GM19193 (cell line): Measurements from ENCODE around the gene HTT.

ENCODE experiments used
- POLR2A ChIP-seq: IDR thresholded peaks from 4 replicates; pipeline ENCODE4 v1.6.1; 2011; ENCODE audit not compliant: insufficient read depth, insufficient read length; ENCODE audit errors: extremely low read depth

HTT gene

DNA sequence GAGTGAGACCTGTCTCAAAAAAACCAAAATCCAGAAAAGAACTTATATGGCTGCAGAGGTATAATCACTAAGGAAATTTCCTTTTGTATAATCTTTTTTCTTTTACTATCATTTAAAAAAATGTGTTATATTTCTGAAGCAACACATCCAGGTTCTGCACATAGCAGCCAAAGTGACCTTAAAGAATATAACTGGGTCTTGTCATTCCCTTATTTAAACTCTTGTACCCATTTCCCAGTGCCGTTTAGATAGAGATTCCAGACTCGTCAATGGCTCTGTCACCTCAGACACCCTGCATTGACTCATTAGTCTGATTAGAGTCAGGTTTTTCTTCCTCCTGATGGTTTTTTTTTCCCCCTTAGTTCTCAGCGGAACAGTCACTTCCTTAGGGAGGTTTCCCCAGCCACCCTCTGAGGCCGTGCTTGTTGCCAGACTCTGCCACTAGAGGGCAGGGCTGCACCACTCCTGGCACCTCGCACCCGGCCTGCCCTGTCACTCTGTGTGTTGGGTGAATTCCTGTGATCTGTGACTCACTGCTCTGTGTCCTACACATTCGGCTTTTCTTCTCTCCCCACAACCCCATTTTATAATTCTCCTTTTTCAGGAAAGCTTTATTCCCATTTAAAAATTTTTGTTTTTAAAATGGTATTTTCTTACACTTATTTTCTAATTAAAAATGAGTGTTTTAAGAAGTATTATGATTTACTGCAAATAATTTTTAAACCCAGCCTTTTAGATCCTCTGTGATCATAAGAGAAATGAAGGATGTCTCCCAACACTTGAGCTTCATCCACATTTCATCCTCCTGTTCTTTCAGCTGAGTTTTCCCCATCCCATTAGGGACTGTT, 32.1 kb downstream of the HTT start:
- TF ChIP-seq POLR2A: no peak

DNA sequence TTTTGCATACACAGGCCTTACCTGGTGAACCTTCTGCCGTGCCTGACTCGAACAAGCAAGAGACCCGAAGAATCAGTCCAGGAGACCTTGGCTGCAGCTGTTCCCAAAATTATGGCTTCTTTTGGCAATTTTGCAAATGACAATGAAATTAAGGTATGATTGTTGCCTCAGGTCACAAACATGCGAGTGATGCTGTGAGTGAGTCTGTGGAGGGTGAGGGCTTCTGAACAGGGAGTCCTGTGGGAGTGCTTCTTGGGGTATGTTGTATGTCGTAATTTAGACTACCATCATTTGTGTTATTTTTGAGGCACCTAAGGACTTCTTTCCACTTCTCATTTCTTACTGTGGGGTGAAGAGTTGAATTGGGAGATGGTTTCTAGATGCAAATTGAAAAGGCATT, 32.8 kb downstream of the HTT start:
- no peak for TF ChIP-seq POLR2A

DNA sequence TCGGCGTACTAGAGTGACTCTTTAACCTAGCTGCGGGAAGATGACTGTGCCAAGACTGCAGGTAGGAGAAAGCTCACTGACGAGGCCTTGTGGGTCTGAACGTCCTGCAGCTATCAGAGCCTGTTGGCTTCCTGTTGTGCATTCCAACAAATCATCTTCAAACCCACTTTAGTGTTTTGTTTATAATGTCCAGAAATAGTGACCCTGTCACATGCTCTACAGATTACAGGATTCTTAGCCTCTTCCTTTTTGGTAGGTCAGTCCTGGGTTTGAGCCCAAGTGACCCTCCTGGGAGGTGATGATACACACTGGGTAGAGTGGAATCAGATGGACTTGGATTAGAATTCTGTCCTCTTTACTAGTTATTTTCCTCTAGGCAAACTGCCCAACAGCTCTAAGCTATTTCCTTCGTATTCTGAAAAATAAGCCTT, 33.2 kb downstream of the HTT start:
- no peak for TF ChIP-seq POLR2A

DNA sequence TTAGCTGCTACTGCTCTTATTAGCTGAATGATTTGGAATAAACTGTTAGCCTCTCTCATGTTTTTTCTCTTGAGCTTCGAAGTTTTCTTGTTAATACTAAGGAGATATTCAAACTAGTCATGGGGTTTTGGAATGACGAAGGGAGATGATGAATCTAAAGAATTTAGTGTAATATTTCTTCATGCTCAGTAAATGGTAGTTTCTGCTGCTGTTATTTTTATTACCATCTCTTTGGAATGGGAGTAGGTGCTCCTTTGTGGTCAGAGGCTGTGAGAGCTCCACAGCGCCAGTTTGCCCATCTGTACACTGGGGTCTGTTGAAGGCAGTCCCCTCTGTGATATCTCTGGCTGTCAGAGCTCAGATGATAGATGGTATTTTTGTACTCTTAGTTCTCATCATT, 33.7 kb downstream of the HTT start:
- TF ChIP-seq POLR2A: no peak

GRCh38 chr4:3111461-3111860, 37.0 kb downstream of the HTT start:
- no peak for TF ChIP-seq POLR2A

GRCh38 chr4:3112201-3112600, 37.7 kb downstream of the HTT start:
- TF ChIP-seq POLR2A: no peak

GRCh38 chr4:3112609-3113469, 38.4 kb downstream of the HTT start:
- no peak for TF ChIP-seq POLR2A

DNA sequence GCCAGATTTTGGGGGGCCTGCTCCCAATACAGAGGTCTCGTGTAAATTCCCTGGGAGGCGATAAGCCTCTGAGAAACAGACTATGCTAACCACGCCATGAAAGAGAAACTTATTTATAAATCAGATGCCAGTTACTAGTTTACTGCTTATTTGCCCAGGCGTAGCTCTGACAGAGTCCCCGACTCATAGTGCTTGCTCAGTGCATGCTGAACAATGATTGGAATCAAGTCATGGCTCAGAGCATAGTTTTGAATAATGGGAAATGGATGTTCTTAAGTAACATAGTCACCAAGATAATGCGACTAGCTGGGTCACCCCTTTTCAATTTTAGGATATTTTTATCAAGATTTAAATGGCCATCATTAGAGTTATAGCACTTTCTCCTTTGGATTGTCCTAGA, 39.9 kb downstream of the HTT start:
- TF ChIP-seq POLR2A: no peak

DNA sequence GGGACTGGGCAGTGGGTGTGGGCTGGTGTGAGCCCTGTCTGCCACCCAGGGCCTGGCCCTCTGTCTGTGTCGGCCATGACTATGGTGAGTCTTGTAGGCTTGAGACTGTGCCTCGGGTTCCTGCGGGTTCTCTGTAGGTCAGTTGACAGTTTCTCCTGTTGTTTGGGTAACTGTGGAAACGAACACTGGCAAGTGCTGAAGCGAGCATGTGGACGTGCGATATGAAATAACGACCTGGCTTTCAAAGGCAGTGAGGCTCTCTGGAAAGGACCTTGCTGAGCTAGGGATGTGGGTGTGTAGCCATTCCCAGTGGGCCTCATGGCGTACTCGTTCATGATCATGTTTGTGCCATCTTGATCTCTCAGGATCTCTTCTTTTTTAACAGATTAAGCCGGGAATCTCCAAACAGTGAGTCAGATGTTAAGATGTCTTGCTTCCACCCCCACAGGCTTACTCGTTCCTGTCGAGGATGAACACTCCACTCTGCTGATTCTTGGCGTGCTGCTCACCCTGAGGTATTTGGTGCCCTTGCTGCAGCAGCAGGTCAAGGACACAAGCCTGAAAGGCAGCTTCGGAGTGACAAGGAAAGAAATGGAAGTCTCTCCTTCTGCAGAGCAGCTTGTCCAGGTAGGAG, 41.3 kb downstream of the HTT start:
- TF ChIP-seq POLR2A: no peak

DNA sequence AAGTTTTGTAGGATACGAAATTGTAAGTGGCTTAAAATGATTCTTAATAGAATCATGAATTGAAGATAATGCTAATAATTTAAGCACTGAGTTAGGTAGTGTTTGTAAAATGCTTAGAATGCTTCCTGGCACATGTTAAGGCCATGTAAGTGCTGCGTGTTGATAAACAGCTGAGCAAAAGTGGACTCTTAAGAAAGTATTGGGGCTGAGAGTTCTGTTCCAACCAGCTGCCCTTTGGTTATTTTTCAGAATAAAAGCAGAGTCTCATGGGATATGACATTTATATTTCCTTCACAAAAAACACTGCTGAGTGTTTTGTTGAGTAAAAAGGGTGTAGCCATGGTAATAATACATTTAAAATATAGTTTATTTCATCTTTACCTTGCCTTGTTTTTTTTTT, 42.5 kb downstream of the HTT start:
- TF ChIP-seq POLR2A: no peak

GRCh38 chr4:3118312-3118711, 43.8 kb downstream of the HTT start:
- no peak for TF ChIP-seq POLR2A

- TF ChIP-seq POLR2A: no peak
Observed at GRCh38 chr4:3119464-3119863, 45.0 kb downstream of the HTT start.

GRCh38 chr4:3121110-3121509, 46.6 kb downstream of the HTT start:
- TF ChIP-seq POLR2A: no peak

DNA sequence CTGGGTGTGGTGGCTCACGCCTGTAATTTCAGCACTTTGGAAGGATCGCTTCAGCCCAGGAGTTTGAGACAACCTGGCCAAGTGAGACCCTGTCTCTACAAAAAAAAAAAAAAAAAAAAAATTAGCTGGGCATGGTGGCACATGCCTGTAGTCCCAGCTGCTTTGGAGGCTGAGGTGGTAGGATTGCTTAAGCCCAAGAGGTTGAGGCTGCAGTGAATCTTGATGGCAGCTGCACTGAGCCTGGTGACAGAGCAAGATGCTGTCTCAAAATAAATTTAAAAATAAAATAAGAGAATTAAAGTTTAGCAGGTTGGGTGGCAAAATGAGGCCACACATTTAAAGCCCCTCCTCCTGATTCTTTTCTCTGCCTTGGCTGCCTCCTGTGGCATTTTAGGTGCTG, 47.1 kb downstream of the HTT start:
- no peak for TF ChIP-seq POLR2A

DNA sequence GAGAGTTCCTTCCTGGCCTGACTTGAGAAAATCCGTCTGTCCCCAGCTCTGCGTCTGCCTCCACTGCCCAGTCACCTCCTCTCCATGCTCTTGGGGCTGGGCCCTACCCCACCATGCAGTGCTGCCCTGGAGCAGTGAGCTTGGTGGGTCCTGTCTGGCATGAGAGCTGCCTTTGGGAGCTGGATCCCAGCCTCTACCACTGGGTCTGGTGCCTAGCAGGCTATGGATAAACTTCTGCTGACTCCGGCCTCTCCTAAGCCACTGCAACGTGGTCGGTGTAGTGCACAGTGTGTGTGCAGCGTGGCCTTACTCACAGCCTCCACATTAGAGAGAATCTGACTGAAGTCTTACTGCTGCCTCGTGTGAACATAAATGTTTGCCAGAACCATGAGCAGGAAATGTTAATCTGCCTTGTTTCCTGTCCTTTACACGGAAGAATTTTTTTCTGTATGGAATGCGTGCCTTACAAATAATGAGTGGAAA, 47.6 kb downstream of the HTT start:
- no peak for TF ChIP-seq POLR2A
